BJ (cell line): ENCODE results near the gene FAM200B. TPM values are rescaled to one million over a fixed set of nuclear protein-coding genes. Genes with fewer than 3 reads are reported as not detected.

Experiments
- CTCF ChIA-PET: fragments of 350-600 bp; formaldehyde crosslinking; extraction: SDS; loops from one replicate; lab custom pipeline; 2021; ENCODE audit warnings: antibody characterized with exemption, inconsistent platforms; lab: Yijun Ruan, JAX
- POLR2A ChIA-PET: fragments of 300-600 bp; sonication (Branson Sonifier 250); formaldehyde crosslinking; extraction: SDS; loops from one replicate; lab custom pipeline; 2021; ENCODE audit warnings: antibody characterized with exemption; lab: Charles Lee
- DNase-seq: peaks from one replicate; pipeline ENCODE4 v3.0.0-alpha.2; 2011; ENCODE audit warnings: low read depth
- H3K27me3 ChIP-seq: 2 replicates; pipeline ENCODE4 v1.6.0; 2011; ENCODE audit warnings: low read length; ENCODE audit not compliant: control insufficient read depth, insufficient read depth
- H3K36me3 ChIP-seq: 2 replicates; pipeline ENCODE4 v1.5.1; 2011; ENCODE audit warnings: low read length; ENCODE audit not compliant: control insufficient read depth, insufficient read depth
- H3K4me3 ChIP-seq: 2 replicates; pipeline ENCODE4 v1.5.1; 2011; ENCODE audit warnings: low read depth, mild to moderate bottlenecking, control low read depth, low read length
- polyA plus RNA-seq: library from polyadenylated mRNA; depleted of rRNA; stranded (reverse); fragments of >200 nt; gene quantifications from 2 replicates; pipeline ENCODE4 v1.2.3, GENCODE V29; 2011
- TF ChIP-seq, protein P1 (sequence below): IDR thresholded peaks from 2 replicates; pipeline ENCODE4 v1.5.1; 2011; ENCODE audit warnings: low read depth, mild to moderate bottlenecking, control low read depth, inconsistent platforms, low read length, moderate library complexity; ENCODE audit not compliant: insufficient read depth

Gene FAM200B
- polyA plus RNA-seq, 1 experiment: 19.5 TPM

DNA sequence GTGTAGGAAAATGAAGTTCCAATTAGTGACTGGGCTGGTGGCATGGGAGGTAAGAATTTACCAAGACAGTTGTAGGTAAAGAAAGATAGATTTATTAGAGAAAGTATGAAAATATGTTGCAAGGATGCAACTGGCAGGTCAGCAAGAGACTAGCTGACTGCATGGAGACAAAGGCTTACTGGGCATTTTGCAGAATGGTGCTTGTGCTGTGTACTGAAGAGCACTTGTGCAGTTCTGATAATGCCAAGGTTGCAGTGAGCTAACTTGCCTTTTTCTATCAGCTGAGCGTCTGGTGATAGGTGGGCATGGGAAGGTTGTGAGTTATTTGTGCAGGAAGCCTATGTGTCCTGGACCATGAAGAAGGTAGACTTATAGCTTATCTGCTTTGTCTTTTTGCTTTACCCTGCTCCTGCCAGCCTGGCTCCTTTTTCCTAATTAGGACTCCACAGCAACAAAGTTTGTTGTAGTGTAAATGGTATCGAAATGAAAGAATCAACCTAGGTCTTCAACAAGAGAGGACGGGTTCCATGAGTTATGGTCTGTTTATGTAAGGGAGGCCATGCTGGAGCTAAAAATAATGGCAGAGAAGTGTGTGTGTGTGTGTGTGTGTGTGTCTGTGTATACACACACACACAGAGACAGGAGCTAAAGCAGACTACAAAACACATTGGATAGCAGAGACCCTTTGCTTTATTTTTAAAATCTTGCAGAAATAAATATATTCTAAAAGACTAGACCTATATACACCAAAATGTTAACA is 36.2 kb downstream of the FAM200B start:
- TF ChIP-seq, protein P1, sequence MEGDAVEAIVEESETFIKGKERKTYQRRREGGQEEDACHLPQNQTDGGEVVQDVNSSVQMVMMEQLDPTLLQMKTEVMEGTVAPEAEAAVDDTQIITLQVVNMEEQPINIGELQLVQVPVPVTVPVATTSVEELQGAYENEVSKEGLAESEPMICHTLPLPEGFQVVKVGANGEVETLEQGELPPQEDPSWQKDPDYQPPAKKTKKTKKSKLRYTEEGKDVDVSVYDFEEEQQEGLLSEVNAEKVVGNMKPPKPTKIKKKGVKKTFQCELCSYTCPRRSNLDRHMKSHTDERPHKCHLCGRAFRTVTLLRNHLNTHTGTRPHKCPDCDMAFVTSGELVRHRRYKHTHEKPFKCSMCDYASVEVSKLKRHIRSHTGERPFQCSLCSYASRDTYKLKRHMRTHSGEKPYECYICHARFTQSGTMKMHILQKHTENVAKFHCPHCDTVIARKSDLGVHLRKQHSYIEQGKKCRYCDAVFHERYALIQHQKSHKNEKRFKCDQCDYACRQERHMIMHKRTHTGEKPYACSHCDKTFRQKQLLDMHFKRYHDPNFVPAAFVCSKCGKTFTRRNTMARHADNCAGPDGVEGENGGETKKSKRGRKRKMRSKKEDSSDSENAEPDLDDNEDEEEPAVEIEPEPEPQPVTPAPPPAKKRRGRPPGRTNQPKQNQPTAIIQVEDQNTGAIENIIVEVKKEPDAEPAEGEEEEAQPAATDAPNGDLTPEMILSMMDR: no peak
- POLR2A ChIA-PET: no interaction called here
- CTCF ChIA-PET: interaction anchor here (0.9 to 2.3 kb wide), 4 partner anchors 10 to 238 kb away, joined by 3 to 6 read pairs (median 4); no protein-coding TSS in a partner anchor
- no peaks in the 10 kb centered on the region for H3K36me3 ChIP-seq
- H3K27me3 ChIP-seq: no peaks in the 10 kb centered on the region
- H3K4me3 ChIP-seq: no peak overlapping the region
- DNase-seq: no peak

DNA sequence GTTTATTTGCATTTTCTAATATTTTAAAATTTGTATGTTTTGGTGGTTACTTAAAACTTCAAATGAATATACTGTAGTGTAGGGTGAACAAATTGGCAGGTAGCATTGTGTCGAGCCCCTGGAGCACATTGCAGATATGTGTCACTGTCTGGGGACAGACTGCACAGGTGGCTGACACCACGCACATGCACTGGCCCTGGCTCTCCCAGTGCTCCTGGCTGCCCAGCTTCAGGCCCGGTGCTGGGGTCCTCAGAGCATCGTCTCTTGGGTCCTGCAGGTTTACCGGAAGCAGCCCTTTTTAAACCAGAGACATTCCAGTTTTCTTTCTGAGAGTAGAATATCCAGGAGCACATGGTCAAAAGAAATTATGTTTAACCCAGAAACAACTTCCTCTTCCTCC is 36.8 kb downstream of the FAM200B start:
- TF ChIP-seq, protein P1: no peak
- POLR2A ChIA-PET: no interaction called here
- no peak for DNase-seq
- no peaks in the 10 kb centered on the region for H3K27me3 ChIP-seq
- CTCF ChIA-PET: interaction anchor here (1.1 to 2.3 kb wide), 3 partner anchors 10 to 238 kb away, joined by 3 to 6 read pairs (median 4); no protein-coding TSS in a partner anchor
- H3K36me3 ChIP-seq: no peaks in the 10 kb centered on the region
- no peak overlapping the region for H3K4me3 ChIP-seq

DNA sequence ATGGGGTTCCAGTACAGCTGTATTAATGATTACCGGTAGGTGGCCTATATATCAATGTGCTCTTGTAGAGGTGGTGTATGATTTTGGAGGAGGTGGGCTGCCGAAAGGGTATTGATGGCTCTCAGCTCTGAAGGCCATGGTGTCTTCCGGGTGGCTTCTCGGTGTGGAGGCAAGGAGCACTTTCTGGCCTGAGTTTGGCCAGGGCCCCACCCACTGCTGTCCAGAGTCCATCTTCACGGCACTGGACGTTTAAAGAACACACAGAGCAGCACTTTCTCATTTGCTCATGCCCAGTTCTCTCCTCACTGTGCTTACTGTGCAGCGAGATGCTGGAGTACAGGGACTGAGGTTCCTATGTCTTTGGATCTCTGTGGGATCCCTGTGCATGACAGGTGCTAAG is 37.3 kb downstream of the FAM200B start:
- Histone ChIP-seq H3K27me3 (no peaks in the 10 kb centered on the region), H3K4me3 (no peak overlapping the region), H3K36me3 (no peaks in the 10 kb centered on the region)
- TF ChIP-seq, protein P1: no peak
- ChIA-PET POLR2A (no interaction called here), CTCF (interaction anchor here (0.5 to 1.0 kb wide), 3 partner anchors 12 to 240 kb away, joined by 3 read pairs; no protein-coding TSS in a partner anchor)
- DNase-seq: no peak

- Histone ChIP-seq H3K36me3 (no peaks in the 10 kb centered on the region), H3K4me3 (no peak overlapping the region), H3K27me3 (no peaks in the 10 kb centered on the region)
- TF ChIP-seq, protein P1: no peak
- ChIA-PET CTCF (interaction anchor here (0.5 to 1.8 kb wide), 5 partner anchors 10 to 240 kb away, joined by 3 to 8 read pairs (median 3); no protein-coding TSS in a partner anchor), POLR2A (no interaction called here)
- DNase-seq: no peak
Measured at GRCh38 chr4:15719506-15719905, 37.9 kb downstream of the FAM200B start.

- ChIA-PET POLR2A (no interaction called here), CTCF (interaction anchor here (0.6 to 1.8 kb wide), 2 partner anchors 8 to 196 kb away, joined by 4 to 8 read pairs; no protein-coding TSS in a partner anchor)
- no peak for DNase-seq
Measured at GRCh38 chr4:15720851-15721250, 39.2 kb downstream of the FAM200B start.

More at GRCh38 chr4:15720851-15721250, 39.2 kb downstream of the FAM200B start:
- H3K27me3 ChIP-seq: no peaks in the 10 kb centered on the region
- TF ChIP-seq, protein P1: no peak
- no peaks in the 10 kb centered on the region for H3K36me3 ChIP-seq
- no peak overlapping the region for H3K4me3 ChIP-seq
